ENCODE data around the gene TIMM17A. TPM values are rescaled to one million over a fixed set of nuclear protein-coding genes. Genes with fewer than 3 reads are reported as not detected.

Gene TIMM17A
- total RNA-seq (2014; rRNA removed; shearing (Covaris generic)) (56.4 and 68.8 TPM in 2 replicates), polyA plus RNA-seq (2016; fragmentation: Nextera tagmentation; extraction: Ambion mirVana) (116 and 123 TPM in 2 replicates)

DNA sequence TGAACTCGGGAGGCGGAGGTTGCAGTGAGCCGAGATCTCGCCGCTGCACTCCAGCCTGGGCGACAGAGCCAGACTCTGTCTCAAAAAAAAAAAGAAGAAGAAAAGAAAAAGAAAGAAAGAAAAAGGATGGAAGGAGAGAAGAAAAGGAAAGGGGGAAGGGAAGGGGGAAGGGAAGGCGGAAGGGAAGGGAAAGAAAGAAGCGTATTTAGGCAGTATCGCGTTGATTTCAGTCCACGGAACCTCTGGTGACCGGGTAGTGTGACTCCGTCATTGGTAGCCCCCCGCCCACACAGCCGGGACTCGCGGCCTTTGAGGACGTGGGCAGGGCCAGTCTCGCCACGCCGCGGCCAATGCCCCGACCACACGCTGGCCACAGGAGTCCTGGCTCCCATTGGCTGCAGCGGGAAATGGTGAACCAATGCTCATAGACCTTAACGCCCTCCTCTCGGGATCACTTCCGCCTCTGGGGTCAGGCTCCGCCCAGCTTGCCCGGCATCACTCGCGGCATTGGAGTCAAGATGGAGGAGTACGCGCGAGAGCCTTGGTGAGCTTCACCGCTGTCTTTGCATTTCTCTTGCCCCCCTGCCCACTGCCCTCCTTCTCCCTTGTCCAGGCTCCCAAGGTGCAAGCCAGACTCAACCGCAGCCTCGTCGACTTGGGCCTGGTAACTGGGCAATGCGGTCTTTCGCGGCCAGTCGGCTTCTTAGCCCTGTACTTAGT, at the start of gene TIMM17A:
TSS of gene TIMM17A (plus strand) at position 495 of the 720 bp plus-strand sequence. CDS start at position 519, 24 bp downstream.
- WGBS, 2 experiments (ENCODE audit: low coverage in 1 of 2, low lambda C conversion rate in 2 of 2, missing lambda C conversion rate in 2 of 2): 1 to 2% methylated on average over 37 to 41 of the region's 43 CpGs
- Histone ChIP-seq H3K27me3 (replicated peaks; ENCODE audit: insufficient read depth) (no peaks in the 10 kb centered on the region), H4K20me1 (ENCODE audit: insufficient read depth) (no peaks in the 10 kb centered on the region), H3K9me3 (ENCODE audit: low read depth) (no peaks in the 10 kb centered on the region), H3K4me3 (peak within 1 kb of the TSS; percentile 94), H3K79me2 (ENCODE audit: insufficient read depth) (peaks cover 49% of the 10 kb centered on the region), H3K4me2 (ENCODE audit: unreplicated experiment) (peak within 1 kb of the TSS; percentile 98), H2AFZ (peak within 1 kb of the TSS; percentile 87), H3K9ac (peak within 1 kb of the TSS; percentile 95), H3K27ac (peak within 1 kb of the TSS; percentile 92), H3K9me2 (ENCODE audit: insufficient read depth) (no peaks in the 10 kb centered on the region), H3F3A (ENCODE audit: insufficient read depth) (0 out of 2 replicates have a peak, but pooled peaks cover 4% of the 10 kb centered on the region), H3K4me1 (ENCODE audit: insufficient read depth) (peaks cover 10% of the 10 kb centered on the region), H3K36me3 (ENCODE audit: low read depth) (peaks cover 19% of the 10 kb centered on the region)
- TF ChIP-seq EZH2phosphoT487 (IDR thresholded peaks at IDR 0.05; ENCODE audit: insufficient read depth, low read depth) (no peak), EZH2 (IDR thresholded peaks at IDR 0.05; ENCODE audit: insufficient read depth, poor library complexity, severe bottlenecking) (no peak)
- DNase-seq: peak; percentile 99
- in situ Hi-C loops (cut with MboI): no loop called here

DNA sequence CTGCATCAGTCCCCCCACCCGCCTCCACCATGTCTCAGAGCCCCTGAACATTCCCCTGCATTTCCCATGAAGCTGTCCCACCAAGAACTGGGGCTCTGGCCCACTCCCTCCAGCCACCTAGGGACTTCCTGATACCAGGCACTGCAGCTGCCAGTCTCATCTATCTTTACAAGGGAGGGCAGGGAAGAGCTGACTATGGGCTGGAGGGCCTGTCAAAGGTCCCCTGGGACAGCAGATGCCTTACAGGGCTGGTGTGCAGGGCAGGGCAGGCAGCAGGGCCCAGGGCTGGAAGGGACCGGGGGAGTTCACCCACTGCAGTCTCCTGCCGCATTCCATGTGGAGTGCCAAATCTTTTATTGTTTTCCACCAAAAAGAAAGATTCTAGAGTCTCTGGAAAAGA, 49.0 kb upstream of the TIMM17A start:
- Histone ChIP-seq H3K4me2 (ENCODE audit: unreplicated experiment) (no peak overlapping the region), H3K9me3 (ENCODE audit: low read depth) (no peaks in the 10 kb centered on the region), H3K4me1 (ENCODE audit: insufficient read depth) (peaks cover 37% of the 10 kb centered on the region), H3K4me3 (no peak overlapping the region), H3K27ac (no peak overlapping the region), H4K20me1 (ENCODE audit: insufficient read depth) (no peaks in the 10 kb centered on the region), H3K27me3 (replicated peaks; ENCODE audit: insufficient read depth) (no peaks in the 10 kb centered on the region), H2AFZ (no peak overlapping the region), H3K9me2 (ENCODE audit: insufficient read depth) (no peaks in the 10 kb centered on the region), H3K9ac (no peak overlapping the region), H3F3A (ENCODE audit: insufficient read depth) (peaks cover 32% of the 10 kb centered on the region), H3K36me3 (ENCODE audit: low read depth) (no peaks in the 10 kb centered on the region), H3K79me2 (ENCODE audit: insufficient read depth) (no peaks in the 10 kb centered on the region)
- in situ Hi-C loops (cut with MboI): no loop called here
- 90 to 92% methylated on average over 3 of the region's 3 CpGs for WGBS, 2 experiments (ENCODE audit: low coverage in 1 of 2, low lambda C conversion rate in 2 of 2, missing lambda C conversion rate in 2 of 2)
- no peak for DNase-seq
- TF ChIP-seq EZH2 (IDR thresholded peaks at IDR 0.05; ENCODE audit: insufficient read depth, poor library complexity, severe bottlenecking) (no peak), EZH2phosphoT487 (IDR thresholded peaks at IDR 0.05; ENCODE audit: insufficient read depth, low read depth) (no peak)

DNA sequence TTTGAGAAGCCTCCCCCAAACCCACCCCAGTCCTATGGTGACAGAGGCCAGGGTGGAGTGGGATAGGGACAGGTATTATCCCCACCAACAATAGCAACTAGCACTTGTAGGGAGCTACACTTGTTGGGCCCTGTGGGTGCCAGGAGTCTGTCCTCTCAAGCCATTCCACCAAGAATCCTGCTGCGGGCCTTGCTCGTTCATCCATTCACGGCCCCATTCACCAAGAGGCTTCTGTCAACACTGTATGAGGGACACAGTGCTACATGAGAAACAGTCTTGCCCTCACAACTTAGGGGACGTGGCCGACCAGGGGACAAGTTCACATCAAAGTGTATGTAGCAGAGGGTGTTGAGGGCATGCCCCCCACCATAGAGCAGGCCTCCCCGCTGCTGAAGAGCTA, 47.7 kb upstream of the TIMM17A start:
- no peak overlapping the region for H2AFZ ChIP-seq
- H3K79me2 ChIP-seq (ENCODE audit: insufficient read depth): no peaks in the 10 kb centered on the region
- H3K36me3 ChIP-seq (ENCODE audit: low read depth): no peaks in the 10 kb centered on the region
- in situ Hi-C loops (cut with MboI): no loop called here
- no peak overlapping the region for H3K4me2 ChIP-seq (ENCODE audit: unreplicated experiment)
- peaks cover 27% of the 10 kb centered on the region for H3F3A ChIP-seq (ENCODE audit: insufficient read depth)
- no peaks in the 10 kb centered on the region for H3K9me3 ChIP-seq (ENCODE audit: low read depth)
- no peak overlapping the region for H3K4me3 ChIP-seq
- no peak overlapping the region for H3K27ac ChIP-seq
- H3K9ac ChIP-seq: no peak overlapping the region
- WGBS, 2 experiments (ENCODE audit: low coverage in 1 of 2, low lambda C conversion rate in 2 of 2, missing lambda C conversion rate in 2 of 2): 90 to 93% methylated on average over 6 of the region's 6 CpGs
- H4K20me1 ChIP-seq (ENCODE audit: insufficient read depth): no peaks in the 10 kb centered on the region
- no peak for TF ChIP-seq EZH2 (IDR thresholded peaks at IDR 0.05; ENCODE audit: insufficient read depth, poor library complexity, severe bottlenecking)
- no peak for TF ChIP-seq EZH2phosphoT487 (IDR thresholded peaks at IDR 0.05; ENCODE audit: insufficient read depth, low read depth)
- no peaks in the 10 kb centered on the region for H3K9me2 ChIP-seq (ENCODE audit: insufficient read depth)
- no peak for DNase-seq
- peaks cover 29% of the 10 kb centered on the region for H3K4me1 ChIP-seq (ENCODE audit: insufficient read depth)
- H3K27me3 ChIP-seq (replicated peaks; ENCODE audit: insufficient read depth): no peaks in the 10 kb centered on the region

DNA sequence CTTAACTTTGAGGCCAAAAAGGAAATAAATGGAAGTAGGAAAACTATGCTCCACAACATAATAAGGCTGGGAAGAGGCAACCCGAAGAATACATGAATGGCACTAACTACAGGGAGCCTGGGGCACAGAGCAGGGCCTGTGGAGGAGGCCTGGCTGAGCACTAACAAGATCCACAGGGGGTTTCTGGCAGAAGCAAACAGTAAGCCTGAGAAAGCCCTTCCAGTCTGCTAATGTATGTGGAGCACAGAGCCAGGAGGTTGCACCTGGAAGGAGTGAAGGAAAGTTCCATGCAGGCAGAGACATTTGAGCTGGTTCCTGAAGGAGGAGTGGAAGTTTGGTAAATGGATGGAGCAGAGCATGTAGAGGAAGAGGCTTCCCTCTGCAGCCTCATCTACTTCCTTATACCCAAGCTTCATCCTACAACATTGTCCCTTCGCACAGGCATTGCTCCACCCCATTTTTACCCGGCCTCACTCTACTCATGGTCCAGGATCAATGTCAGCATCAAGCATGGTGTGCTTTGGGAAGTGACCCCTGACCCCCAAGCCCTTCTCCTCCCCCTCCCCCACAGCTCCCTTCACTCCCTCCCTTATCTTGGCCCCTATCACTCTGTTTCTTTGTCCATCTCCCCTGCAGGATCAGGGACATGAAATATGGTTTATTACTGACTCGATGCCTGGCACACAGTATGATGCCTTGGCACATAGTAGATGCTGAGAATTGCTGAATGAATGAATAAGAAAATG, 43.3 kb upstream of the TIMM17A start:
- in situ Hi-C loops (cut with MboI): no loop called here
- no peaks in the 10 kb centered on the region for H3K79me2 ChIP-seq (ENCODE audit: insufficient read depth)
- H3K4me1 ChIP-seq (ENCODE audit: insufficient read depth): peaks cover 19% of the 10 kb centered on the region
- no peaks in the 10 kb centered on the region for H3K27me3 ChIP-seq (replicated peaks; ENCODE audit: insufficient read depth)
- H3K9me3 ChIP-seq (ENCODE audit: low read depth): no peaks in the 10 kb centered on the region
- no peaks in the 10 kb centered on the region for H4K20me1 ChIP-seq (ENCODE audit: insufficient read depth)
- H3K36me3 ChIP-seq (ENCODE audit: low read depth): no peaks in the 10 kb centered on the region
- TF ChIP-seq EZH2phosphoT487 (IDR thresholded peaks at IDR 0.05; ENCODE audit: insufficient read depth, low read depth) (no peak), EZH2 (IDR thresholded peaks at IDR 0.05; ENCODE audit: insufficient read depth, poor library complexity, severe bottlenecking) (no peak)
- no peak for DNase-seq
- H3F3A ChIP-seq (ENCODE audit: insufficient read depth): peaks cover 12% of the 10 kb centered on the region; the same call in 1 of the 2 replicates
- no peak overlapping the region for H3K9ac ChIP-seq
- 69 to 83% methylated on average over 4 of the region's 4 CpGs for WGBS, 2 experiments (ENCODE audit: low coverage in 1 of 2, low lambda C conversion rate in 2 of 2, missing lambda C conversion rate in 2 of 2)
- no peak overlapping the region for H3K4me2 ChIP-seq (ENCODE audit: unreplicated experiment)
- no peaks in the 10 kb centered on the region for H3K9me2 ChIP-seq (ENCODE audit: insufficient read depth)
- no peak overlapping the region for H2AFZ ChIP-seq
- H3K27ac ChIP-seq: no peak overlapping the region
- no peak overlapping the region for H3K4me3 ChIP-seq

All from GM23248 (cell line).